Fibroblast of pulmonary artery (primary cell): Measurements from ENCODE around the gene HAGH.
"Not testable (repeated sequence)": the region's sequence is repeated elsewhere in the genome, so short reads cannot be mapped to it uniquely, and the experiment has no call there.

Experiments used
- DNase-seq: peaks from one replicate; pipeline ENCODE4 v3.0.0-alpha.2; 2010; ENCODE audit warnings: low read depth
- H3K4me3 ChIP-seq: replicated peaks from 2 replicates; pipeline ENCODE4 v1.5.1; 2011; ENCODE audit warnings: low read depth, mild to moderate bottlenecking, control low read depth, low read length, moderate library complexity
- TF ChIP-seq, protein P1 (sequence below): IDR thresholded peaks from 2 replicates; pipeline ENCODE4 v1.5.1; 2011; ENCODE audit warnings: mild to moderate bottlenecking, control low read depth, low read length, inconsistent platforms; ENCODE audit errors: missing control alignments

The HAGH gene

DNA sequence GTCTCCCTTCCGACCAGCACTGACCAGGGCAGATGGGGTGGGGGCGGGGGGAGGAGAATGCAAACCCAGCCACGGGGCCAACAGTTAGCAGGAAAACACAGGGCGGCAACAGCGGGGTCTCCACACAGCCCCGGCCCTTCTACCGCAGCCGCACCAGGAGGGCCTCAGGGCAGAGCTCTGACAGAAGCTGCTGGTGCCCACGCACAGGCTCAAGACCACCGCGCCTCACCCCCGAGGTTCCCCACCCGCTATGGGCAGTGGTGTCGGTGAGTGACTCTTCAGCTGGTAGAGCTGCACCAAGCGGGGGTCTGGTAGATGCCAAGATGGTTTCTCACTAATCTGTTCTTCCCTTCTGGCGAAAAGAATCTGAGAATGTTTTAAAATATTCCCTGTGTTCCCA, 16.1 kb downstream of the HAGH start:
- no peak overlapping the region for H3K4me3 ChIP-seq
- TF ChIP-seq, protein P1, sequence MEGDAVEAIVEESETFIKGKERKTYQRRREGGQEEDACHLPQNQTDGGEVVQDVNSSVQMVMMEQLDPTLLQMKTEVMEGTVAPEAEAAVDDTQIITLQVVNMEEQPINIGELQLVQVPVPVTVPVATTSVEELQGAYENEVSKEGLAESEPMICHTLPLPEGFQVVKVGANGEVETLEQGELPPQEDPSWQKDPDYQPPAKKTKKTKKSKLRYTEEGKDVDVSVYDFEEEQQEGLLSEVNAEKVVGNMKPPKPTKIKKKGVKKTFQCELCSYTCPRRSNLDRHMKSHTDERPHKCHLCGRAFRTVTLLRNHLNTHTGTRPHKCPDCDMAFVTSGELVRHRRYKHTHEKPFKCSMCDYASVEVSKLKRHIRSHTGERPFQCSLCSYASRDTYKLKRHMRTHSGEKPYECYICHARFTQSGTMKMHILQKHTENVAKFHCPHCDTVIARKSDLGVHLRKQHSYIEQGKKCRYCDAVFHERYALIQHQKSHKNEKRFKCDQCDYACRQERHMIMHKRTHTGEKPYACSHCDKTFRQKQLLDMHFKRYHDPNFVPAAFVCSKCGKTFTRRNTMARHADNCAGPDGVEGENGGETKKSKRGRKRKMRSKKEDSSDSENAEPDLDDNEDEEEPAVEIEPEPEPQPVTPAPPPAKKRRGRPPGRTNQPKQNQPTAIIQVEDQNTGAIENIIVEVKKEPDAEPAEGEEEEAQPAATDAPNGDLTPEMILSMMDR: no peak
- DNase-seq: no peak

DNA sequence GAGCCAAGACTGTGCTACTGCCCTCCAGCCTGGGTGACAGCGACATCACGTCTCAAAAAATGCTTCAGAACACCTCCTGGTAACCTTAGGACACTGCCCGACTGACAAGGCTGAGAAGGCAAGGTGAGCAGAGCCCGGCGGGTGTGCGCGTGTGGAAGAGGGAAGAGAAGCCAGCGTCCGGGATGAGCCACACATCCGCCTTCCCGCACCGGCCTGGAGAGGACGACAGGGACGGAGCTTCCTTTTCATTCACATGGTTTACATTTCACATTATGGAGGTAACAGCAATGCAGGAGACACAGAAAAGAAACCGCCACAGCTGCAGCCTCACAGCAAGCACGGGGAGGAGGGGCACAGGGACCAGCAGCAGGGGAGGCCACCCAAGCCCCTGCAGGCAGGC, 16.5 kb downstream of the HAGH start:
- TF ChIP-seq, protein P1: no peak
- no peak overlapping the region for H3K4me3 ChIP-seq

DNA sequence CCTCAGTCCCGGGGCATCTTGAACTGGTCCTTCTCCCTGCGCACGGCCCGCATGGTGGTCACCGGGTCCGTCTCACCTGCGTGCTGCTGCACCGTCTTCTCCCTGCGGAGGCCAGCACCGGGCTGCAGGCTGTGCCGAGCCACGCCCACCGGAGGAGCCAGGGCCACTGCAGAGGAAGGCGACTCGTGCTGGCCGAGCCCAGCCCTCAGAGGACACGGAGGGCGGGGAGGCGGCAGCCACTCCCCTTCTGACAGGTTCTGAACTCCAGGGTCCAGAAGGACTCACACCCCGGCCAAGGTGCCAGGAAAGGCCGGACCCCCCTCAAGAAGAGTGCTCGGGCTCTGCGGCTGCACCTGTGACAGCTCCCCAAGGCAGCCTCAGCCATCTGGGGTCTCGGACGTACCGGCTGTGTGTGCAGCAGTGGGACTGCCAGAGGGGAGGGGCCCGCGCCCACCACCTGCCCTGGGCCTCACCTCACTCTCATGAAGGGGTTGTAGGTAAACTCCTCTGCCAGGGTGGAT, 17.3 kb downstream of the HAGH start:
- H3K4me3 ChIP-seq: no peak overlapping the region
- TF ChIP-seq, protein P1: no peak
- no peak for DNase-seq

More for the DNA sequence above, 16.5 kb downstream of the HAGH start:
- DNase-seq: no peak

DNA sequence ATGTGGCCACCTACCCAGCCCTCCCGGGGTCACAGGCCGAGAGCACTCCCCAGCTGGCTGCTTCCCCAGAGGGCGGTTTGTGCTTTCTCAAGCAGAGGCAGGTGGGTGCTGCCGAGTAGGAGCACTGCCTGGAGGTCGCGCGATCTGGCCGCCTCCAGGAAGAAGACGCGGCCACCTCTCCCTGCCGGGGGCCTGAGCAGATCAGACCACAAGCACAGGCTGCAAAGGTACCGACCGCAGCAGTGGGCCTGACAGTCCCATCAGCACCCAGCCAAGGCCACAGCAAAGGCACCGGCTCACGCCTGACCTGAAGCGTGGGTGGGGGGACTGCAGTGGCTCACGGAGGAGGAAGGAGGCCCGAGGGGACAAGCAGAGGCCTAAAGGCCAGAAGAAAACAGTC, 17.9 kb downstream of the HAGH start:
- no peak for DNase-seq
- H3K4me3 ChIP-seq: no peak overlapping the region
- TF ChIP-seq, protein P1: no peak

DNA sequence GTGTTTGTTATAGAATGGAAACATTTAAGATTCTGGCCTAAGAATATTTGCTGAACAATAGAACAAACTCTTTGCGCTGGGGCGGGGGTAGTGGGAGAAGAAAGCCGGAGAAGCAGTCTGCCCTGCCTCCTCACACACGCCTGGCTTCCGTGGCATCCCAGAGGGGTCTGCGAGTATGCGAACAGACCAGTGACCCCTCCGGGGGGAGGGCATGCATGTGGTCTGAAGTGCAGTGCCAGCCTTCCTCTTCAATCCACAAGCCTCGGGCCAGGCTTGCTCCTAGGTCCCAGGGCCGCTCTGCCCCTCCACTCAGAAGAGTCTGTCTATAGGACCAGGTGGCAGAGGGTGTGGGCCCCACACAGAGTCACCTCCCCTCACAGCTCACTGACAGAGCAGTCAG, 19.0 kb downstream of the HAGH start:
- DNase-seq: no peak
- H3K4me3 ChIP-seq: no peak overlapping the region
- TF ChIP-seq, protein P1: no peak

DNA sequence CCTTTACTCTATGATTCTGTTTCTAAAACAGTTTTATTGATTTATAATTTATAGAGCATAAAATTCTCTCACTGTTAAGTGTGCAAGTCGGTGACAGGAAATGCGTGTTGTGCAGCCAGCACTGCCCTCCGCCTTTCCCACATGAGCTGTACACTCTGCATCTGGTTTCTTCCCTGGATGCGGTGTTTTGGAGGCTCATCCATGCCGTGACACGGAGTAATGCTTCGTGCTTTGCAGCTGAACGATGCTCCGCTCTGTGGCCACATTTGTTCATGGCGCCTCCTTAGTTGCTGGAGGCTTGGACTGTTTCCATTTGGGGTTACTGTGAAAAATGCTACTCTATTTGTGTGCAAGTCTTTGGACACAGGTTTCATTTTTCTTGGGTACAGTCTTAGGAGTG, 25.9 kb downstream of the HAGH start:
- TF ChIP-seq, protein P1: no peak
- H3K4me3 ChIP-seq: no peak overlapping the region
- no peak for DNase-seq

DNA sequence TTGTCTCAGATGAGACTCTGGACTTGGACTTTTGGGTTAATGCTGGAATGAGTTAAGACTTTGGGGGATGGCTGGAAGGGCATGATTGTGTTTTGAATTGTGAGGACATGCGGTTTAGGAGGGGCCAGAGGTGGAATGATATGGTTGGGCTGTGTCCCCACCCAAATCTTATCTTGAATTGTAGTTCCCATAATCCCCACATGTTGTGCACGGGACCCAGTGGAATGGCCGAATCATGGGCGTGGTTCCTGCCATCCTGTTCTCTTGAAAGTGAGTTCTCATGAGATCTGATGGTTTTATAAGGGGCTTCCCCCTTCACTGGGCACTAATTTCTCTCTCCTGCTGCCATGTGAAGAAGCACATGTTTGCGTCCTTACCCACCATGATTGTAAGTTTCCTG, 27.4 kb downstream of the HAGH start:
- DNase-seq, H3K4me3 ChIP-seq: not testable (repeated sequence)
